Activated naive CD8-positive, alpha-beta T cell treated with anti-CD3 and anti-CD28 coated beads, Interleukin-2, amount 10 ng/mL, durations not matched to agents 7 days and 5 days (primary cell): ENCODE results near the gene PTPRN2. TPM values are rescaled to one million over a fixed set of nuclear protein-coding genes. Genes with fewer than 3 reads are reported as not detected.

Experiments used
- ATAC-seq: fragments of 150-1000 bp; cut with Tn5 transposase; one replicate; pipeline ENCODE4 v1.10.0; 2021; ENCODE audit warnings: low read depth, moderate library complexity
- POLR2A ChIA-PET: fragments of 350-600 bp; sonication (Branson Sonifier 250); formaldehyde crosslinking; loops from one replicate; lab custom pipeline; 2021; ENCODE audit warnings: antibody characterized with exemption; lab: Charles Lee
- DNase-seq: peaks from one replicate; pipeline ENCODE4 v3.0.0; 2021
- H3K27ac Mint-ChIP-seq: one replicate; pipeline ENCODE4 v1.8.0; 2022; ENCODE audit warnings: mild to moderate bottlenecking, mixed read lengths
- H3K27me3 Mint-ChIP-seq: one replicate; pipeline ENCODE4 v1.8.0; 2022; ENCODE audit warnings: mild to moderate bottlenecking, moderate library complexity, mixed read lengths
- H3K36me3 Mint-ChIP-seq: one replicate; pipeline ENCODE4 v1.8.0; 2021; ENCODE audit warnings: mild to moderate bottlenecking, mixed read lengths
- H3K4me1 Mint-ChIP-seq: one replicate; pipeline ENCODE4 v1.8.0; 2021; ENCODE audit warnings: mixed read lengths
- H3K4me3 Mint-ChIP-seq: one replicate; pipeline ENCODE4 v1.8.0; 2022; ENCODE audit warnings: mild to moderate bottlenecking, moderate library complexity, mixed read lengths
- H3K9me3 Mint-ChIP-seq: one replicate; pipeline ENCODE4 v1.8.0; 2021; ENCODE audit warnings: mixed read lengths
- total RNA-seq, 2 experiments: library from RNA; stranded (reverse); gene quantifications; one replicate each; pipeline ENCODE4 v1.2.3, GENCODE V29; 2021

The PTPRN2 gene
- total RNA-seq, 2 experiments from 2014 or later: 4.5 to 4.9 TPM

DNA sequence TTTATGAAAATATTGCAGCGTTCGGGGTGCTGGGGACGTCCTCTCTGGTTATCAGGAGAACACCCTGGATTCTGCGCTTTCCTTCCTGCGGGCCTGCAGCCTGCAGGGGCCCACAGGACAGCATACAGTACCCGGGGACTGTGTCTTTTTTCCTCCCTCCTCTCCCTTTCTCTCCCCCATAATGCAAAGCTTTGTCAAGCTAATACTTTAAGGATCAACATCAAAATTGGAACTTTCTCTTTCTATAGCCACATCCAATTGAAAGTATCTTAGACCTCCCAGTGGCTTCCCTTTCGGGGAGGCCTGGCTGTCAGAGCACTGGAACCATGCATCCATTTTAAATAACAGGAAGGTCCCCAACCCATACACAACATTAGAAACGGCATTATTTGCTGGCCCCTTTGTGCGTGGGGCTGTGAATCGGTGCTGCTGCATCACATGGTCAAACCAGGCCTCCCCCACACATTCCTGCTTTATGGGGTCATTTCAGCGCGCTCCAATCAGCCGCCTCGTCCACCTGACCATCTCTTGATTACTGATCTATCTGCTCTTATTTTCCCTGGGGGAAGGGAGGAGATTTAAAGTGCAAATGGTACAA lies 745.8 kb downstream of the PTPRN2 start:
- POLR2A ChIA-PET: no interaction called here
- H3K4me1 Mint-ChIP-seq: no peaks in the 10 kb centered on the region

DNA sequence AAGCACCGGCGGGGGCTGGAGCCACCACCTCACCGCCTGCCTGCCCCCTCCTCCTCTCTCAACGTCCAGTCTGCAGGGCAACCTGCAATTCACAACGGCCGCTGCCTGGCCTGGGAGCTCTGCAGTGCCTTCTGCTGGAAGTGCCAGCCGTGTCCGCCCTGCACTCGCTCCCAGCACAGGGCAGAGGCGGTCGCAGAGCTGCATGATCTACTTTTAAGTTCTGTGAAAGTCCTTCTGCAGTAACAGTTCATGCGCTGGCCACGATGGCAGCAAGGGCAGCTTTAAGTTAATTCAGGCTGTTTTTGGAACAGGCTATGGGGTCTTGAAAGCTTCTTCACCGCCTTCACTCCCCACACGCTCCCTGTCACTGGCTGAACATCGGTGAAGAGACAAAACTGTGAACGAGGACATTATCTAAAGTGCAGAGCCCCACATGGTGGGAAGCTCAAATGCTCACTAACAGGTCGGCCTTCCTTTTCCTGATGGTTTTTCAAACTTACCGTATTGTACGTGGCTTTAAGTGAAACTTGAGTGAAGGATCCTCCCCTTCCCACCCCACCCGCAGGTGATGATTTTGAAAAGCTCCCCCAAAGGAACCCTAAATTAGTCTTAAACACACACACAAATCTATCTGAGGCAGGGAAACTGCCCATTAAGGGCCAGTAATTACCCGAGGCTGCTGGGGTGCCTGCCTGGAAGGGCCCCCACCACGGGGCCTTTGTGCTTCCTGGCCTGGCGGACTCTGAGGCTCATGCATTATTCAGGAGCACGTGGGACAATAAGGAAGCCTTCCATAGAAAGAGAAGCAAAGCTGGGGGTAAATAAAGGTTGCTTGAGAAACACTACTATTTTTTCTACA lies 746.5 kb downstream of the PTPRN2 start:
- Mint-ChIP-seq H3K4me3 (no peak overlapping the region), H3K9me3 (no peaks in the 10 kb centered on the region), H3K27me3 (no peaks in the 10 kb centered on the region), H3K4me1 (no peaks in the 10 kb centered on the region), H3K36me3 (no peaks in the 10 kb centered on the region), H3K27ac (no peak overlapping the region)
- ATAC-seq: no peak
- POLR2A ChIA-PET: no interaction called here
- no peak for DNase-seq

More for the DNA sequence above, 745.8 kb downstream of the PTPRN2 start:
- DNase-seq: no peak
- H3K27ac Mint-ChIP-seq: no peak overlapping the region
- no peaks in the 10 kb centered on the region for H3K36me3 Mint-ChIP-seq
- ATAC-seq: no peak
- no peaks in the 10 kb centered on the region for H3K27me3 Mint-ChIP-seq
- no peaks in the 10 kb centered on the region for H3K9me3 Mint-ChIP-seq
- H3K4me3 Mint-ChIP-seq: no peak overlapping the region

DNA sequence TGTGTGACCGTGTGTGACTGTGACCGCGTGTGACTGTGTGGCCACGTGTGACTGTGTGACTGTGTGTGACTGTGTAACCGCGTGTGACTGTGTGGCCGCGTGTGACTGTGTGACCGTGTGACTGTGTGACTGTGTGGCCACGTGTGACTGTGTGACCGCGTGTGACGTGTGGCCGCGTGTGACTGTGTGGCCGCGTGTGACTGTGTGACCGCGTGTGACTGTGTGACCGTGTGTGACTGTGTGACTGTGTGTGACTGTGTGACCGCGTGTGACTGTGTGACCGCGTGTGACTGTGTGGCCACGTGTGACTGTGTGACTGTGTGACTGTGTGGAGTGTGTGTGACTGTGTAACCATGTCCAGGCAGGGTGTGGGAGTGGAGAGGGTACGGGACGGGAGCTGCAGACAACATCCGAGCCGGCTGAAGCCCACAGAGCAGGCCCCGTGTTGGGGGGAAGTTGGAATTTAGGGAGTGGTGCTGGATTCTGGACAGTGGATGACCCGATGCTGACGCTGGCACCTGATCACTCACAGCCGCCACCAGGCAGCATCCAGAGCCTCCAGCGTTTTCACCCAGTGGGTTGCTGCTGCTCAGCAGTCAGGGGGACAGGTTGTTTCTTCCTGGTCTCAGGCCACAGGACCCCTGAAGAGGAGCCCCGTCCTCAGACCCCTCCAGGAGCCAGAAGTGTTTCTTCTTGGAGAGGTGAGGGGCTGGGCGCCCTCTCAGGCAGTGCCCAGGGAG lies 747.3 kb downstream of the PTPRN2 start:
- H3K4me1 Mint-ChIP-seq: no peaks in the 10 kb centered on the region
- no peak for DNase-seq
- H3K27me3 Mint-ChIP-seq: no peaks in the 10 kb centered on the region
- H3K4me3 Mint-ChIP-seq: no peak overlapping the region
- ATAC-seq: no peak
- no peaks in the 10 kb centered on the region for H3K9me3 Mint-ChIP-seq
- no peak overlapping the region for H3K27ac Mint-ChIP-seq
- POLR2A ChIA-PET: no interaction called here
- H3K36me3 Mint-ChIP-seq: no peaks in the 10 kb centered on the region

DNA sequence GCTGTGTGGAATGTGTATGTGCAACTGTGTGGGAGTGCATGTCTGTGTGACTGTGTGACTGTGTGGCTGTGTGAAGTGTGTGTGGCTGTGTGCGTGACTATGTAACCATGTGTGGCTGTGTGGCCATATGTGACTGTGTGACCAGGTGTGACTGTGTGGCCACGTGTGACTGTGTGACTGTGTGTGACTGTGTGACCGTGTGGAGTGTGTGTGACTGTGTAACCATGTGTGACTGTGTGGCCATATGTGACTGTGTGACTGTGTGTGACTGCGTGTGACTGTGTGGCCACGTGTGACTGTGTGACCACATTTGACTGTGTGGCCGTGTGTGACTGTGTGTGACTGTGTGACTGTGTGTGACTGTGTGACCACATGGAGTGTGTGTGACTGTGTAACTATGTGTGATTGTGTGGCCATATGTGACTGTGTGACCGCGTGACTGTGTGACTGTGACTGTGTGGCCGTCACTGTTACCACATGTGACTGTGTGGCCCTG lies 747.9 kb downstream of the PTPRN2 start:
- H3K36me3 Mint-ChIP-seq: no peaks in the 10 kb centered on the region

DNA sequence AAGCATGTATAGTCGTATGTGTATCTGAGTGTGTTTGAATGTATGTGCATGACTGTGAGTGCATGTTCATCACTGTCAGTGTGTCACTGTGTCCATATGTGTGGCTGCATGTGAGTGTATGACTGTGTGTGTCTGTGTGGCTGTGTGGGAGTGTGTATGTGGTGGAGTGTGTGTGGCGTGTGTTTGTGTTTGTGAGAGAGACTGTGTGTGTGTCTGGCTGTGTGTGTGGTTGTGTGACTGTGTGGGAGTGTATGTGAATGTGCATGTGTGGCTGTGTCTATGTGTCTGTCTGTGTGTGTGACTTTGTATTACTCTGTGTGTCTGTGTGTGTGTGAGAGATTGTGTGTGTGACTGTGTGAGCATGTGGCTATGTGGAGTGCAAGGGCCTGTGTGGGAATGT lies 748.4 kb downstream of the PTPRN2 start:
- Mint-ChIP-seq H3K4me1 (no peaks in the 10 kb centered on the region), H3K36me3 (no peaks in the 10 kb centered on the region), H3K9me3 (no peaks in the 10 kb centered on the region), H3K27me3 (no peaks in the 10 kb centered on the region), H3K27ac (no peak overlapping the region), H3K4me3 (no peak overlapping the region)
- DNase-seq (no peak), ATAC-seq (no peak)
- POLR2A ChIA-PET: no interaction called here

More for the DNA sequence above, 747.9 kb downstream of the PTPRN2 start:
- DNase-seq (no peak), ATAC-seq (no peak)
- Mint-ChIP-seq H3K27me3 (no peaks in the 10 kb centered on the region), H3K27ac (no peak overlapping the region), H3K4me1 (no peaks in the 10 kb centered on the region), H3K9me3 (no peaks in the 10 kb centered on the region), H3K4me3 (no peak overlapping the region)
- POLR2A ChIA-PET: no interaction called here

- no peaks in the 10 kb centered on the region for H3K36me3 Mint-ChIP-seq
- H3K27me3 Mint-ChIP-seq: no peaks in the 10 kb centered on the region
- no peak for DNase-seq
Measured at GRCh38 chr7:157837561-157837960, 750.1 kb downstream of the PTPRN2 start.

GRCh38 chr7:157837047-157837446 lies 750.6 kb downstream of the PTPRN2 start:
- DNase-seq (no peak), ATAC-seq (no peak)
- Mint-ChIP-seq H3K4me1 (no peaks in the 10 kb centered on the region), H3K27ac (no peak overlapping the region), H3K36me3 (no peaks in the 10 kb centered on the region), H3K27me3 (no peaks in the 10 kb centered on the region), H3K9me3 (no peaks in the 10 kb centered on the region), H3K4me3 (no peak overlapping the region)
- POLR2A ChIA-PET: no interaction called here

More at GRCh38 chr7:157837561-157837960, 750.1 kb downstream of the PTPRN2 start:
- Mint-ChIP-seq H3K4me3 (no peak overlapping the region), H3K4me1 (no peaks in the 10 kb centered on the region), H3K27ac (no peak overlapping the region), H3K9me3 (no peaks in the 10 kb centered on the region)
- no peak for ATAC-seq
- POLR2A ChIA-PET: no interaction called here

DNA sequence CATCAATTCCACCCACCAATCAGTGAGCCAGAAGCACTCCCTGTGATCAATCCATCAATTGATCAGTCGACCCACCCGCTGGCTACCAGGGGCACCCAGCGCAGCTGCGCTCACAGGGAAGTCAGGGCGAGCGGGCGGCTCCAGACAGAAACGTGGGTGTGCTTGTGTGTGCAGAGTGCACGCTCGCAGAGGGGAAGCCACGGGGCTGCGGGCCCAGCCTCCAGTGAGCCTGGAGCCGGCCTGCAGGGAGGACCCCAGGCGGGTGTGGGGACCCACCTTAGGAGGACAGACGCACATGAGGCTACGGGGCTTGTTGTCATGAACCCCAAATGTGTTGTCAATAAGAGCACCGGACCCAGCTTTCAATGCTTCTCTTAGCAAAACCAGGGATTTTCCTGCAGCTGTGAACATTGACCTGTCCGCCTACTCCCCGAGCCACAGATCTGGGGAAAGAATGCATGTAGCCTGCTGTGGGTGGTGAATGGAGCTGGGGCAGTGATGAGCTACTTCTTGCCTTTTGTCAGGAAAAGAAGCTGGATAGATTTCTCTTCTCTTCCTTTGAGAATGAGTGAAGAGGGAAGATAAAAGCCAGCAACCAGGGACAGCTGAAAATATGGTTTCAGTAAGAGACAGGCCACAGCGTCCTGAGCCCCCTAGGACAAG lies 753.0 kb downstream of the PTPRN2 start:
- ATAC-seq (no peak), DNase-seq (no peak)
- Mint-ChIP-seq H3K4me1 (no peaks in the 10 kb centered on the region), H3K4me3 (no peak overlapping the region), H3K9me3 (no peaks in the 10 kb centered on the region), H3K27ac (no peak overlapping the region), H3K27me3 (no peaks in the 10 kb centered on the region), H3K36me3 (no peaks in the 10 kb centered on the region)
- POLR2A ChIA-PET: no interaction called here

DNA sequence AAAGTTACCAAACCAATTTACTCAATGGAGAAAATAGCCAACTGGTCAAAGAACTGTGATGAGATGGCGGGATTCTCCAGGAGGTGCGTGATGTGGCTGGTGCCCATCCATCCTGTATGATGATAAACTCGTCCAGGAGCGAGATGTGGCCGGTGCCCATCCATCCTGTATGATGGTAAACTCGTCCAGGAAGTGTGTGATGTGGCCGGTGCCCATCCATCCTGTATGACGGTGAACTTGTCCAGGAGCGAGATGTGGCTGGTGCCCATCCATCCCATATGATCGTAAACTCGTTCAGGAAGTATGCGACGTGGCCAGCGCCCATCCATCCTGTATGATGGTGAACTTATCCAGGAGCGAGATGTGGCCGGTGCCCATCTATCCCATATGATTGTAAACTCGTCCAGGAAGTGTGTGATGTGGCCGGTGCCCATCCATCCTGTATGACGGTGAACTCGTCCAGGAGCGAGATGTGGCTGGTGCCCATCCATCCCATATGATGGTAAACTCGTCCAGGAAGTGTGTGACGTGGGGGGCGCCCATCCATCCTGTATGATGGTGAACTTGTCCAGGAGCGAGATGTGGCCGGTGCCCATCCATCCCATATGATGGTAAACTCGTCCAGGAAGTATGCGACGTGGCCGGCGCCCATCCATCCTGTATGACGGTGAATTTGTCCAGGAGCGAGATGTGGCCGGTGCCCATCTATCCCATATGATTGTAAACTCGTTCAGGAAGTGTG lies 754.6 kb downstream of the PTPRN2 start:
- ATAC-seq (no peak), DNase-seq (no peak)
- Mint-ChIP-seq H3K4me3 (no peak overlapping the region), H3K27me3 (no peaks in the 10 kb centered on the region), H3K27ac (no peak overlapping the region), H3K4me1 (no peaks in the 10 kb centered on the region), H3K9me3 (no peaks in the 10 kb centered on the region), H3K36me3 (no peaks in the 10 kb centered on the region)
- POLR2A ChIA-PET: no interaction called here

DNA sequence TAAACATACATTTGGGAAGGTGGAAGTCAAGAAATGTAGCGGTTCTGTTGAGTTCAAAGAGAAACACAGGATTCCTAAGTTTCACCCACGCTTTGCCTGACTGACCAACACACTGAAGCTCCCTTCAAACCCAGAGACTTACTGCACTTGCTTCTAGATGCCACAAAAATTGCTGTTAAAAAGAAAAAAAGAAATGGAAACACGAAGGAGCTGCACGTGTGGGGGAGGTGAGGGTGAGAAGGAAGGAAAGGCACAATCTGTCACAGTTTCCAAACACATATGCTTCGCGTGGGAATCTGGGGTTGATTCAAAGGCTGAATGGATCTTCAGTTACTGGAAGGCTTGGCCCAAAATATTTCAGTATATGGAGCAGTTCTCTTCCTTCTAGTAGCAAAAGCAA lies 755.2 kb downstream of the PTPRN2 start:
- Mint-ChIP-seq H3K4me1 (no peaks in the 10 kb centered on the region), H3K36me3 (no peaks in the 10 kb centered on the region), H3K27ac (no peak overlapping the region), H3K9me3 (no peaks in the 10 kb centered on the region), H3K27me3 (no peaks in the 10 kb centered on the region), H3K4me3 (no peak overlapping the region)
- ATAC-seq (no peak), DNase-seq (no peak)
- POLR2A ChIA-PET: no interaction called here

DNA sequence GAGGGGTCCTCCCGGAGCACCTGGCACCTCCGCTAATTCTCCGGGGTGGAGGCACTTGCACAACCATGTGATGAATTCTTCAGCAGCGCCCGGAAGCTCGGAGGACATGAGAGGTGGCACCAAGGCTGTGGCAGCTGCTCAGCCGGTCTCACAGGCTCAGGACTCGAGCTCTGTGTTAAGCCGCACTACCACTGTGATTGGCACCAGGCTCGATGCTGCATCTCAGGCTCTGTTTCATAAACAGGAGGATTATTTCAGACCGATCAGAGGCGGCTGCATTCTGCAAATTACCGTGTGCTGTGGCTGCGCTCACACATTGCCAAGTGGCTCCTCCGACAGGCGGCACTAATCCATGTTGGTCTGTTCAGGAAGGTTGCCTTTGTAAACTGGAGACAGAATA lies 755.6 kb downstream of the PTPRN2 start:
- no peaks in the 10 kb centered on the region for H3K27me3 Mint-ChIP-seq
- DNase-seq (no peak), ATAC-seq (no peak)
- POLR2A ChIA-PET: no interaction called here
- H3K4me1 Mint-ChIP-seq: peaks cover 3% of the 10 kb centered on the region
- H3K4me3 Mint-ChIP-seq: no peak overlapping the region
- H3K9me3 Mint-ChIP-seq: no peaks in the 10 kb centered on the region
- no peaks in the 10 kb centered on the region for H3K36me3 Mint-ChIP-seq
- H3K27ac Mint-ChIP-seq: no peak overlapping the region

DNA sequence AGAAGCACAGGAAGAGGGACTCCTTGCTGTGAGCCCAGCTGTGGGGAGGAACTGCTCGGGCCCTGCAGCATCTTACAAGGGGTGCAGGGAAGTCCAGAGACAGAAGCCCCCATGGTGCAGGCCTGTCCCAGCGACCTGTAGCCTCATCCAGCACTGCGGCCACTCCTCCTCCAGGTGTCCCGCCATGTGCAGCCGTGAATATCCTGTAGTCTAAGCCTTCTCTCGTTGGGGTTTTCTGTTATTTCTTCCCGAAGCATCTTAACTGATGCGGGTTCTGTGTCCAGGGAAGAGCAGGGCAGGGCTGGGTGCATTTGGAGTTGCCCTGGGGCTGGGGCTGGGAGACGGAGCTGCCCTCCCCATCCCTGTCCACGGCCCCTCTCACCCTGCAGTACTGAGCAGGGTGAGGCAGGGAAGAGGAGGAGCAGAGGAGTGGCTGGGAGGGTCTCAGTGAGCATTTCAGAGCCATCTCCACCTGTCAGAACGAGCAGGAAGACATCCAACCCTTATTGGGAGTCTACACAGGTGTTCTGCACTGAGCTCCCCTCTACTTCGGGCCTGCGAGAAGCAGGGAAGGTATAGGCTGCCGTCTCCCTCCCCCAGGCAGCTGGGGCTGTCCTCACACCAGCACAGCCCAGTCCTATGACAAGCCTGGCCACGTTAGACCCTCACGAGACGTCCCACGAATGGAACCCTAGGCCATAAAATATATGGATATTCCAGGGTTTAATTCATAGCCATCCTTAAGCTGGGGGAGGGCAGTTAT lies 756.3 kb downstream of the PTPRN2 start:
- H3K27ac Mint-ChIP-seq: no peak overlapping the region
- POLR2A ChIA-PET: no interaction called here
- no peaks in the 10 kb centered on the region for H3K9me3 Mint-ChIP-seq
- ATAC-seq (no peak), DNase-seq (no peak)
- peaks cover 4% of the 10 kb centered on the region for H3K4me1 Mint-ChIP-seq
- no peak overlapping the region for H3K4me3 Mint-ChIP-seq
- no peaks in the 10 kb centered on the region for H3K36me3 Mint-ChIP-seq
- H3K27me3 Mint-ChIP-seq: no peaks in the 10 kb centered on the region
